ENCODE measurements around the gene CTDSP1.
A peak's percentile ranks its signal among the peaks of the same experiment; 100 is the strongest.

CTDSP1 gene

GRCh38 chr2:218383892-218384519 is 15.7 kb upstream of the CTDSP1 start:
- peak; percentile 61 to 79 (median 72) for DNase-seq

GRCh38 chr2:218384975-218385374 is 14.7 kb upstream of the CTDSP1 start:
- DNase-seq, result peak in 2 of 4 experiments; percentile 5 to 9

- DNase-seq, result peak; percentile 36 to 59 (median 44)
These were observed 12.9 kb upstream of the CTDSP1 start for GRCh38 chr2:218386505-218387368.

- peak; percentile 68 to 90 (median 83) for DNase-seq
These were observed 12.1 kb upstream of the CTDSP1 start for GRCh38 chr2:218387369-218388194.

- DNase-seq, result peak in 2 of 4 experiments; percentile 6 to 19
These were observed 10.1 kb upstream of the CTDSP1 start for GRCh38 chr2:218389333-218390150.

- DNase-seq, result peak in 1 of 4 experiments; percentile 23
These were observed 8.5 kb upstream of the CTDSP1 start for GRCh38 chr2:218391202-218391601.

- DNase-seq, result no peak
These were observed 7.2 kb upstream of the CTDSP1 start for GRCh38 chr2:218392459-218392858.

GRCh38 chr2:218392891-218393462 is 6.7 kb upstream of the CTDSP1 start:
- peak in 1 of 4 experiments; percentile 21 for DNase-seq

- DNase-seq, result peak; percentile 54 to 72 (median 66)
These were observed 5.8 kb upstream of the CTDSP1 start for GRCh38 chr2:218393750-218394290.

GRCh38 chr2:218394298-218395089 is 5.2 kb upstream of the CTDSP1 start:
- DNase-seq, result peak in 1 of 4 experiments; percentile 28

GRCh38 chr2:218395090-218395444 is 4.6 kb upstream of the CTDSP1 start:
- no peak for DNase-seq

GRCh38 chr2:218395456-218395825 is 4.2 kb upstream of the CTDSP1 start:
- no peak for DNase-seq

- peak; percentile 97 to 99 (median 98) for DNase-seq
These were observed 3.6 kb upstream of the CTDSP1 start for GRCh38 chr2:218395826-218396687.

GRCh38 chr2:218396688-218397462 is 2.8 kb upstream of the CTDSP1 start:
- DNase-seq, result peak; percentile 67 to 73 (median 70)

- no peak for DNase-seq
These were observed 2.2 kb upstream of the CTDSP1 start for GRCh38 chr2:218397463-218397819.

- DNase-seq, result peak; percentile 86 to 88 (median 88)
These were observed 1.7 kb upstream of the CTDSP1 start for GRCh38 chr2:218397820-218398436.

- DNase-seq, result peak; percentile 62 to 95 (median 91)
These were observed 954 bp upstream of the CTDSP1 start for GRCh38 chr2:218398437-218399390.

All from suppressor macrophage (primary cell).